Motor neuron (in vitro differentiated cells): ENCODE data around the gene IL22. TPM values are rescaled to one million over a fixed set of nuclear protein-coding genes. Genes with fewer than 3 reads are reported as not detected.

ENCODE experiments used
- ATAC-seq, 8 experiments: fragments of 200-7000 bp; cut with Tn5 transposase; replicated peaks in 6 of 8; 2 replicates each; pipeline ENCODE4 v1.8.0; 2021; ENCODE audit warnings: mild to moderate bottlenecking in 8 of 8, moderate library complexity in 8 of 8
- H3K27ac ChIP-seq, 2 donors: fragments of 250-450 bp; sonication (Bioruptor Pico); 2 replicates each; pipeline ENCODE4 v1.9.0; 2021; ENCODE audit warnings: antibody characterized with exemption in 2 of 2, mild to moderate bottlenecking in 2 of 2, moderate library complexity in 1 of 2
- H3K4me1 ChIP-seq, 2 donors: fragments of 250-450 bp; sonication (Bioruptor Pico); replicated peaks in 1 of 2; 2 replicates each; pipeline ENCODE4 v1.6.1; 2021; ENCODE audit warnings: antibody characterized with exemption in 2 of 2, mild to moderate bottlenecking in 2 of 2, moderate library complexity in 1 of 2
- H3K4me3 ChIP-seq, 5 donors: fragments of 250-450 bp; sonication (Bioruptor Pico); 2 replicates each; pipeline ENCODE4 v1.9.0; 2021; ENCODE audit warnings: antibody characterized with exemption in 5 of 5, mild to moderate bottlenecking in 5 of 5, moderate library complexity in 4 of 5
- WGBS, 10 experiments: fragments of 450-650 bp; shearing (Covaris generic); methylation state at CpG; one replicate each; pipeline ENCODE4 v1.0.0; 2022; 5-methylcytosine and 5-hydroxymethylcytosine counted together
- in situ Hi-C, 9 experiments: fragments of 400-800 bp; cut with MboI; loops; one replicate each; pipeline ENCODE4 v1.15.0; 2021; ENCODE audit warnings: low sequenced_read_pairs in 9 of 9, low pct_unique_long_range_greater_than_20kb in 2 of 9; ENCODE audit not compliant: unreplicated experiment in 9 of 9
- total RNA-seq, 8 experiments: library from RNA; unstranded; fragments of 300-600 nt; gene quantifications; 2 replicates each; pipeline versions ENCODE4 v1.2.3 to v1.2.4, GENCODE V29; 2022

Gene IL22
- total RNA-seq, 8 experiments from 2014 or later, result 0.43 TPM; not detected in 7

GRCh38 chr12:68236421-68237059, 16.9 kb downstream of the IL22 start:
- Histone ChIP-seq H3K27ac (no peak overlapping the region), H3K4me3 (no peak overlapping the region)
- in situ Hi-C loops, result no loop called here

GRCh38 chr12:68235576-68235975, 17.8 kb downstream of the IL22 start:
- whole genome bisulfite sequencing, 10 experiments, result 17 to 100% (median 87%) methylated on average over 1 to 2 of the region's 2 CpGs
- in situ Hi-C loops, result no loop called here
- ATAC-seq, result no peak
- Histone ChIP-seq H3K4me1 (no peaks in the 10 kb centered on the region), H3K4me3 (no peak overlapping the region), H3K27ac (no peak overlapping the region)

More at GRCh38 chr12:68236421-68237059, 16.9 kb downstream of the IL22 start:
- WGBS, 10 experiments, result 70 to 100% (median 98%) methylated on average over 2 to 6 of the region's 8 CpGs; no CpG with 5 or more reads in 1 of the 10 experiments
- ATAC-seq, result no peak
- no peaks in the 10 kb centered on the region for H3K4me1 ChIP-seq

DNA sequence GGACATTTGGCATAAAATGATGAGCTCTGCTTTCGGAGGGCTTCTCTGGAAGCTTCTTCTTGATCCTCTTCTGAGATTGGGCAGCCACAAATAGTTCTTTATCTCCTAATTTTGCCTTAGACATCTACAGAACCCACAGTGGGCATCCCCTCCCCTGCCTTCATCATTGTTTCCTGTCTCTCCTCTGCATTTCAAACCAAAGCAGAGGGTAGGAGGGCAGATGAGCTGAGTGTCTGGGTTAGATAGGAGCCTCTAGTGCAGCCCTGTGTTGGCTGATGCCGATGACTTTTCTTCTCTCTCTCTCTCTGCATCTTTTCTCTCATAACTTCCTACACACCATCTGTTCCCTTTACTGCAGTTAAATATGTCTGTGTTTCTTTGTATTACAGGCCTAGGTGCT, 19.3 kb downstream of the IL22 start:
- Histone ChIP-seq H3K27ac (no peak overlapping the region), H3K4me1 (no peaks in the 10 kb centered on the region), H3K4me3 (no peak overlapping the region)
- no peak for ATAC-seq
- 40 to 100% (median 61%) methylated on average over 1 to 2 of the region's 2 CpGs; no CpG with 5 or more reads in 4 of the 10 experiments for WGBS, 10 experiments
- in situ Hi-C loops, result no loop called here

GRCh38 chr12:68233498-68233897, 19.9 kb downstream of the IL22 start:
- WGBS, 10 experiments, result 19 to 87% (median 61%) methylated on average over 3 to 5 of the region's 5 CpGs

GRCh38 chr12:68231691-68232090, 21.7 kb downstream of the IL22 start:
- in situ Hi-C loops, result no loop called here
- 0 to 88% (median 68%) methylated on average over 1 to 3 of the region's 3 CpGs; no CpG with 5 or more reads in 3 of the 10 experiments for WGBS, 10 experiments
- Histone ChIP-seq H3K4me1 (no peaks in the 10 kb centered on the region), H3K27ac (no peak overlapping the region), H3K4me3 (no peak overlapping the region)
- ATAC-seq, result no peak

More at GRCh38 chr12:68233498-68233897, 19.9 kb downstream of the IL22 start:
- in situ Hi-C loops, result no loop called here
- ATAC-seq, result no peak
- Histone ChIP-seq H3K4me3 (no peak overlapping the region), H3K27ac (no peak overlapping the region), H3K4me1 (no peaks in the 10 kb centered on the region)

- Histone ChIP-seq H3K4me1 (no peaks in the 10 kb centered on the region), H3K27ac (no peak overlapping the region), H3K4me3 (no peak overlapping the region)
- ATAC-seq, result no peak
- in situ Hi-C loops, result no loop called here
Observed at GRCh38 chr12:68231229-68231628, 22.2 kb downstream of the IL22 start.

GRCh38 chr12:68229956-68230355, 23.4 kb downstream of the IL22 start:
- Histone ChIP-seq H3K4me1 (no peaks in the 10 kb centered on the region), H3K27ac (no peak overlapping the region), H3K4me3 (no peak overlapping the region)
- WGBS, 10 experiments, result 0 to 100% (median 50%) methylated on average over 1 to 2 of the region's 2 CpGs; no CpG with 5 or more reads in 2 of the 10 experiments
- ATAC-seq, result no peak
- in situ Hi-C loops, result loop anchor here in 2 of 9 experiments (10.0 kb wide), 2 partner anchors 75 to 85 kb away; no protein-coding TSS in a partner anchor

DNA sequence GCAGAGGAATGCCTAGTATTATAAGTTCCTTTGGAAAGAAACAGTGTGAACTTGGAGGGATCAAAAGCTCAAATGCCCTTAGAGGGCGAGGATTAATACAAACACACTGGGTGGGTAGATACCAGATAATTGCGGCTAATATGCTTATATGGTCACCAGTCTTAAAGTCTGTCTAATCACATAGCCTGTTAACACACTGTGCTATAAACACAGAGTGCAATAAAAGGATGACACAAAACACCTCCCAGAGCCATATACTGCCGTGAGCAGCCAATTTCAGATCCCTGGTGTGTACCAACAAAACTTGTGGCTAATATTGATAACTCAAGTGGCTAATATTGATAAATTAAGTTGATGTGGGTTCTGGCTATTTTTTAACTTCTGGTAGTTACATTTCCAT, 26.0 kb downstream of the IL22 start:
- 35 to 100% (median 71%) methylated on average over 2 to 3 of the region's 3 CpGs; no CpG with 5 or more reads in 2 of the 10 experiments for WGBS, 10 experiments
- Histone ChIP-seq H3K4me3 (no peak overlapping the region), H3K4me1 (no peaks in the 10 kb centered on the region), H3K27ac (no peak overlapping the region)
- ATAC-seq, result no peak
- in situ Hi-C loops, result loop anchor here in 2 of 9 experiments (10.0 kb wide), 2 partner anchors 77 to 87 kb away; no protein-coding TSS in a partner anchor

DNA sequence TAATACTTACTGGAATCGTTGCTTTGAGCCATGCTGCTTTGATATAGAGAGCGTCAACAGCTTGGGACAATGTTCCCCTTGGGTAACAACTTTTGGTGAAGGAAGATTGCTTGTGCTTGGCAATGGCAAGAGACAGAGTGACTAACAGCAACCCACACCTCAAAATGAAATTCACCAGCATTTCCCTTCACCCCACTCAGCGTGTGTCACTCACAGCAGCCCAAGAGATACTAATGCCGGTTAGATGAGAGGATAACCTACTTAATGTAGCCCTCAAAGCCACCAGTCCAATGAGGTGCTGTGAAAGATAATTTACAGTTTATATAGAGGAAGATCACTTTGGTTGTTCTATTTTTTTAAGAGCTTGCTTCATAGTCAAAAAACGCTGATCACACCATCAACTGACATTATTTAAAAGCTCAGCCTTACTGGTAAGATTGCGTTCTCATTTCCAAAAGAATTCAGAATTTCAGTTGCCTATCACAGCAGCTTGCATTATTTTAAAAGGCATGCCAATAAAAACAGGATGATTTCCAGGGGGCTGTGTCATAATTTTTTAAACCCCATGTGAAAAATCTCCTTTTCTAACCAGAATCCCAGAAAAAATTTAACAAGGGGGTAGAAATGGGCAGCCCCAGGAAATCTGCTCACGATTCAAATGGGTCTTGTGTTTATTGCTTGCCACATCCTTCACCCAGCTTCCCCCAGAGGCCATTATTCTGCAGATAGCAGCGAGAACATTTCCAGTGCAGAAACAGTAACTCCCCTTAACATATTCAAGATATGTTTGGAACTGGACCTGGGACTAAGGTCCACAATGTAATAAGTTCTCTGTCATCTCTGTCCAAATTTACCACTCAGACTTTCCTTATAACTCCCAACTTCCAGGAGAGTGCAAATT, 27.6 kb downstream of the IL22 start, which contains the start of gene IL26:
Gene IL26, minus strand, starts transcription at position 235 of the 901 bp plus-strand sequence. Its CDS starts 54 bp downstream, at position 181.
- ATAC-seq, result no peak
- 40 to 100% (median 88%) methylated on average over 1 to 8 of the region's 8 CpGs for WGBS, 10 experiments
- H3K27ac ChIP-seq, result no peak within 1 kb of the TSS
- no peaks in the 10 kb centered on the region for H3K4me1 ChIP-seq
- in situ Hi-C loops, result loop anchor here in 2 of 9 experiments (10.0 kb wide), 2 partner anchors 79 to 89 kb away; no protein-coding TSS in a partner anchor
- H3K4me3 ChIP-seq, result no peak within 1 kb of the TSS

DNA sequence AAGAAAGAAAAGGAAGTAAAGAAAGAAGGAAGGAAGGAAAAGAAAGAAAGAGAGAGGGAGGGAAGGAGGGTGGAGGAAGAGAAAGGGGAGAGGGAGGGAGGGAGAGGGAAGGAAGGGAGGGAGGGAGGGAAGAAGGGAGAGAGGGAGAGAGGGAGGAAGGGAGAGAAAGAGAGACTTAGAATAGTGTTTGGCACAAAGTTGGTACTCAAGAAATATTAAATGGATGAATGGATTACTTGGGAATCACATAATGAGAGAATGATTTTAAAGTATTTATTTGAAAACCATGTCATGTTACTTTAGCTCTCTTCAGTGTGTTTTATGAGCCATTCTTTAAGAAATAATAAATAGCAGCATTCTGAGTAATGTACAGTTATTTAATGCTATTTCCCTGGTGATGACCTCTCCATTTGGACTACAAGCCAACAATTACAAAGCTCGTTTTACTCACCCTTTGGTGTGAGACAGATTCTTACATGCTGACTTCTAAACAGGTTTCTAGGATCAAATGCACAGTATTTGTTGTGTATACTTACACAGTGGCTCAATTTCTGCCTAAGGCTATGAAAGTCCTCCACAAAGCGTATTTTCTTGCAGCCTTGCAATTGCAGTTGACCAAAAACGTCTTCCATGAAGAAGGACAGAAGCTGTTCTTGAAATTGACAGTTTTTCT, 28.7 kb downstream of the IL22 start:
- Histone ChIP-seq H3K4me1 (no peaks in the 10 kb centered on the region), H3K27ac (no peak overlapping the region), H3K4me3 (no peak overlapping the region)
- in situ Hi-C loops, result loop anchor here in 2 of 9 experiments (10.0 kb wide), 2 partner anchors 80 to 90 kb away; no protein-coding TSS in a partner anchor
- 0 to 100% (median 90%) methylated on average over 1 to 3 of the region's 3 CpGs for WGBS, 10 experiments
- ATAC-seq, result peak in 1 of 8 experiments; percentile 71

DNA sequence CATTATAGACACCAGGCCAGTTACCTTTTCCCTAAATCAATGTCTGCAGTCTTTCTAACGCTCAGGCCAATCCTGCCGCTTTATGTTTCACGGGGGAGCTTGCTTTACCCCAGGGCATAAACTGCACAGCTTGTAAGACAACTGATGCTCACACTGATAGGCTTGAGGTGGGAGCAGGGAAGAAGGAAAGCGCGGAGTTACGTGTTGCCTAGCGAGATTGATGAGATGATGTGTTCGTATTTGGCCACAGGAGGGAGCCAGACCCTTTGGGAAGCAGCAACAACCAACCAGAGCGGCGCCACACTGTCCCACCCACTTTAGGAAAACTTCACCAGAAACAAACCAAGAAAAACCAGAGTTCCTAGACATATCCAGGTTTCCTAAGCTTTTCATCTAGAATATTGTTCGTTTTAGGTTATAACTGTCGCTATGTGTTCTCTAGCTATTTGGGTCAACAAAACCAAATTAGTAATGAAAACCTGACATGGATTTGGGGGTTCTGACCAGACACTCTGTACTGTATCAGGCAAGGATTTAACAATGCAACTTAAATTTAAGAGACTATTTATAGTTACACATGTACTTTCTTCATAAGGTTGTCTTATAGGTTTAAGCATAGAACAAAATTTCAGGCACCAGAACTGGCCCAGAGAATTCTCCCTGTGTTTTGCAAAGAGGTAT, 30.2 kb downstream of the IL22 start:
- no peak overlapping the region for H3K27ac ChIP-seq
- H3K4me1 ChIP-seq, result no peaks in the 10 kb centered on the region
- 0 to 20% (median 2%) methylated on average over 1 to 12 of the region's 12 CpGs for whole genome bisulfite sequencing, 10 experiments
- no peak overlapping the region for H3K4me3 ChIP-seq
- peak; percentile 94 to 100 (median 98) for ATAC-seq
- in situ Hi-C loops, result loop anchor here in 2 of 9 experiments (10.0 kb wide), 2 partner anchors 82 to 92 kb away; no protein-coding TSS in a partner anchor

DNA sequence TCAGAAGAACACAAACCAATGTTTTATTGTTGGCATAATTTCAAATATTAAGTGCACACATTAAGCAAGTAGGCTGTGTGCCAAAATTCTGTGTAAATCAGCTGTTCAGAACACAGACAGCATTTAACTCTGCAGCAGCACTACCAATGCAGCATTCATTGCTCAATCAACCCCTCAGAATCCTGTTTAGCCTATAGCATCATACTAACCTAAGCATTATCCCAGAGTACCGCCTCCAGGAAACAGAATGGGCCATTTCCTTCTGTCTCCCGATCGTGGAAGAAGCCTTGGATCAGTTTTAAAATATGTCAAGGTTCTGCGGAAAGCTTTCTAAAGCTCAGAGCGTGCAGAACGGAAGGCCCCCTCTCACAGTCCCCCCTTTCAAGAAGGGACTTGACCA, 31.1 kb downstream of the IL22 start:
- Histone ChIP-seq H3K4me1 (no peaks in the 10 kb centered on the region), H3K4me3 (no peak overlapping the region), H3K27ac (no peak overlapping the region)
- in situ Hi-C loops, result loop anchor here in 2 of 9 experiments (10.0 kb wide), 2 partner anchors 82 to 92 kb away; no protein-coding TSS in a partner anchor
- WGBS, 10 experiments, result 28 to 83% (median 67%) methylated on average over 1 to 6 of the region's 6 CpGs; no CpG with 5 or more reads in 1 of the 10 experiments
- peak in 1 of 8 experiments; percentile 21 for ATAC-seq
